Measurements from ENCODE around the gene DST. TPM values are rescaled to one million over a fixed set of nuclear protein-coding genes. Genes with fewer than 3 reads are reported as not detected.

The DST gene
- total and polyA plus RNA-seq, 2 of the 8 experiments (the other 6 are each of a cell fraction or from before 2014, with no cell fraction given): 49.4 to 116 TPM

DNA sequence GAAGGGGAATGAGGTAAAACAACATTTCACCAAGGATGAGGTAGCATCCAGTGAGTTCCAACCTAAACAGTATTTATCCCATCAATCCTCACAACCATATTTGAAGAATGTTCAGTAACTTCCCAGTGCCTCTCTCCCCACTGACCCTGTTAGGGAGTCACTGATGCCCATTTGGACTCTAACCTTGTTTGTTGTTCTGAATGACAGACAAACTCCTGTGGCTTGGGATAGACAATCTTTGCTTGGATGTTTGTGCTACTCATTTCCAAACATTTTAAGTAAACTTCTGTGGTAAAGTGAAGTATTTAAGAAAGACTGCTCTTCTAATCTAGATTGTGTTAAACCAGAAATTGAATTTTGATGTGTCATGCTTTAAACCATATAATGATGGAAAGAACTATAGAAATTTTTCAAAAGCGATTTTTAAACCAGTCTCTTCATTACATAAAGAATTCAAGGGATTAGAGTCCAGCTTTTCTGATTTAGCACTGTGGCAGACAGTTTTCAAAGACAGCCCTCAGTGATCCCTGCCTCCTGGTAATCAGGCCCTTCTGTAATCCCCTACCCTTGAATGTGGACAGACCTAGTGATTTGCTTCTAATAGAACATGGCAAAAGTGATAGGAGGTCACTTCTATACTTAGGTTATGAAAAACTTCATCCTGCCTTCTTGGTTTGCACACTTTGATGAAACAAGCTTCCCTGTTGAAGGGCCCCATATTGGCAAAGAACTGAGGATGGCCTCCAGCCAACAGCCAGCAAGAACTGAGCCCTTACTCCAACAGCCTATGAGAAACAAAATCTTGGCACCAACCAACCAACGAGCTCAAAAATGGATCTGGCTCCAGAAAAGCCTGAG is 191.6 kb downstream of the DST start:
- Histone ChIP-seq H2BK12ac (ENCODE audit: low read depth, low read length) (no peak overlapping the region), H3K56ac (replicated peaks; ENCODE audit: insufficient read length, low read depth, low read length) (no peak overlapping the region), H4K91ac (replicated peaks; ENCODE audit: insufficient read length, low read length) (no peak overlapping the region), H4K8ac (ENCODE audit: extremely low read depth, insufficient read depth, low read length) (no peak overlapping the region), H2BK5ac (ENCODE audit: low read depth, low read length) (no peak overlapping the region), H3K4me2 (ENCODE audit: insufficient read depth in 1 of 2, low read depth in 2 of 2, low read length in 2 of 2) (no peak overlapping the region), H3K9me3 (ENCODE audit: insufficient read depth in 2 of 2, low read depth in 1 of 2, low read length in 1 of 2) (no peaks in the 10 kb centered on the region), H3K27me3 (replicated peaks in 1 of 4; ENCODE audit: control insufficient read depth in 3 of 4, extremely low read depth in 1 of 4, insufficient read depth in 3 of 4, low read length in 3 of 4) (no peaks in the 10 kb centered on the region), H3K14ac (ENCODE audit: insufficient read length) (no peak overlapping the region), H4K20me1 (replicated peaks in 1 of 2; ENCODE audit: control insufficient read depth in 1 of 2, insufficient read depth in 2 of 2, low read length in 2 of 2) (no peaks in the 10 kb centered on the region), H3K18ac (ENCODE audit: extremely low read depth, low read length) (no peak overlapping the region), H3K4me3 (ENCODE audit: extremely low read depth in 1 of 4, insufficient read depth in 2 of 4, low read depth in 3 of 4, low read length in 4 of 4) (no peak overlapping the region), H3K4me1 (replicated peaks in 1 of 4; ENCODE audit: control insufficient read depth in 3 of 4, insufficient read depth in 4 of 4, low read length in 3 of 4) (no peaks in the 10 kb centered on the region), H2AK5ac (ENCODE audit: low read depth, low read length) (no peak overlapping the region), H2AFZ (ENCODE audit: low read length) (no peak overlapping the region), H3K79me2 (ENCODE audit: control insufficient read depth in 1 of 2, insufficient read depth in 2 of 2, low read length in 2 of 2) (no peaks in the 10 kb centered on the region), H2BK120ac (replicated peaks; ENCODE audit: low read depth, low read length) (no peak overlapping the region), H3K23ac (ENCODE audit: insufficient read length) (no peak overlapping the region), H3K23me2 (ENCODE audit: low read depth, low read length) (no peaks in the 10 kb centered on the region), H3K4ac (replicated peaks; ENCODE audit: insufficient read length, low read depth, low read length) (no peak overlapping the region), H4K5ac (ENCODE audit: insufficient read length, low read depth, low read length) (no peak overlapping the region), H3K79me1 (ENCODE audit: low read depth, low read length) (no peaks in the 10 kb centered on the region), H3K27ac (ENCODE audit: low read depth, low read length) (no peak overlapping the region), H3K36me3 (ENCODE audit: control insufficient read depth in 2 of 4, insufficient read depth in 4 of 4, low read length in 3 of 4) (no peaks in the 10 kb centered on the region), H3K9ac (replicated peaks in 1 of 4; ENCODE audit: extremely low read depth in 1 of 4, low read depth in 3 of 4, low read length in 3 of 4) (no peak overlapping the region), H2BK20ac (ENCODE audit: low read length) (no peak overlapping the region), H2BK15ac (ENCODE audit: low read length) (no peak overlapping the region)
- ChIA-PET CTCF (ENCODE audit: partially characterized antibody) (no interaction called here), POLR2A (ENCODE audit: partially characterized antibody) (no interaction called here)
- 83% methylated on average over 2 of the region's 2 CpGs; no CpG with 5 or more reads in 1 of the 2 experiments for WGBS, 2 experiments (ENCODE audit: extremely low coverage in 1 of 2, insufficient coverage in 1 of 2, insufficient read length in 1 of 2, insufficient replicate concordance in 2 of 2, low coverage in 1 of 2, low lambda C conversion rate in 2 of 2, missing lambda C conversion rate in 1 of 2)
- DNase-seq (ENCODE audit: low read depth in 1 of 2, low spot score in 2 of 2) (no peak), FAIRE-seq (no peak)
- no peak for TF ChIP-seq MAFK (IDR thresholded peaks at IDR 0.05; ENCODE audit: low read depth, low read length)
- TF ChIP-seq POU5F1 (IDR thresholded peaks at IDR 0.05; ENCODE audit: low read depth, low read length): no peak
- TF ChIP-seq RXRA (IDR thresholded peaks at IDR 0.05; ENCODE audit: insufficient read depth, low read depth, low read length): no peak
- TF ChIP-seq HDAC6 (IDR thresholded peaks at IDR 0.05; ENCODE audit: low read depth, low read length): no peak
- no peak for TF ChIP-seq GTF2F1 (IDR thresholded peaks at IDR 0.05; ENCODE audit: borderline replicate concordance, low read depth, low read length)
- TF ChIP-seq FOSL1 (IDR thresholded peaks at IDR 0.05; ENCODE audit: insufficient read depth, low read depth, low read length): no peak
- no peak for TF ChIP-seq KDM1A (IDR thresholded peaks at IDR 0.05; ENCODE audit: borderline replicate concordance, low read length)
- no peak for TF ChIP-seq GABPA (IDR thresholded peaks at IDR 0.05; ENCODE audit: borderline replicate concordance, insufficient read depth, low read length)
- no peak for TF ChIP-seq ASH2L (IDR thresholded peaks at IDR 0.05; ENCODE audit: low read length)
- no peak for TF ChIP-seq BRCA1 (IDR thresholded peaks at IDR 0.05; ENCODE audit: low read depth, low read length)
- TF ChIP-seq CEBPB (IDR thresholded peaks at IDR 0.05; ENCODE audit: low read depth, low read length): no peak
- TF ChIP-seq SP1 (IDR thresholded peaks at IDR 0.05; ENCODE audit: low read depth, low read length): no peak
- TF ChIP-seq SRF (IDR thresholded peaks at IDR 0.05; ENCODE audit: low read depth, low read length): no peak
- TF ChIP-seq RAD21 (IDR thresholded peaks at IDR 0.05 in 1 of 2, conservative IDR thresholded peaks at IDR 0.05 in 1 of 2; ENCODE audit: low read depth in 2 of 2, low read length in 2 of 2): no peak
